HG03280 (cell line): ENCODE results near the gene HEATR9.
A peak's percentile ranks its signal among the peaks of the same experiment; 100 is the strongest.

Experiments used
- ATAC-seq: cut with Tn5 transposase; IDR thresholded peaks from one replicate; pipeline ENCODE4 v1.9.1; 2021; ENCODE audit warnings: mild to moderate bottlenecking, moderate library complexity; ENCODE audit not compliant: unreplicated experiment

The HEATR9 gene

DNA sequence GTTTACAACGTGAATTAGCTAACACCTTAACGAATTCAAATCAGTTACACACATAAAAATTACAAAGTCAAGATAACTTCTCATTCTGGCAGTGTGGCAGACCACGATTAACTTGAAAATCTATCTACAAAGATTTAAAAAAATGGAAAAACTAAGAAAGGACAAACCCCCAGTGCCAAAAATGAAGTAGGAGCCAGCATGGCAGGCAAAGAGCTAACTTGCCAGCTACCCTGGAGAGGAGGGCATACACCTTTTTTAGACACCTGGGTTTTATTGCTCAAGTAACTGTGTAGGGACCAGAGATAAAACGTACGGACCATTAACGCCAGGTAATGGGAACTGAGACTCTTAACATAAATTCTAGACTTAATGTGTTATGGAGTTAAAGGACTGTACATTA, 56.9 kb downstream of the HEATR9 start:
- no peak for ATAC-seq

DNA sequence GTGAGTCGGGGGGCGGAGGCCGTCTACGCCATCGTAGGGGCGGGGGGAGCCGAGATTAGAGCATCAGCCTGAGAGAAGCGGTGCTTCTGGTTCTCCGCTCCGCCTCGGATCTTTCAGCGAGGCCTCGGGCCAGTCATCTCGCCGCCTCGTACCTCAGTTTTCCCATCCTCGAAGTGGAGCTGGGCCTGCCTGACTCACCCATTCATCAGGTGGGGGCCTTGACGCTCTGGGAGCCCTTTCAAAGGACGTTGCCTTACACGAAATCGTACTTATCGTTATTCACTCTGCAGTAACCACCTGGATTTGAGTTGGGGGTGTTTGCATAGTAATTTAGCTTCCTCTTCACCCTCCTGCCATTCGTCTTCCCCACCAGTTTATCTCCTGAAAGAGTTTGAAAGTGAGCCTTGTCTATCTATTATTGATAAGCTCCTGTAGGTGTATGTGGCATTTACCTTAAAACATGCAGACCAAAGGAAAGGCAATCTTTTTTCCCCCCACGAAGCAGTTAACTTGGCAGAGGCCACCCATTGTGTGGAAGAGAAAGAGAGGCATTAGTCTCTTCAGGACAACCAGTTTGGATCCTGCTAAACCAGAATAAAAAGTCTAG, 58.7 kb downstream of the HEATR9 start:
- ATAC-seq, result peak; percentile 1

DNA sequence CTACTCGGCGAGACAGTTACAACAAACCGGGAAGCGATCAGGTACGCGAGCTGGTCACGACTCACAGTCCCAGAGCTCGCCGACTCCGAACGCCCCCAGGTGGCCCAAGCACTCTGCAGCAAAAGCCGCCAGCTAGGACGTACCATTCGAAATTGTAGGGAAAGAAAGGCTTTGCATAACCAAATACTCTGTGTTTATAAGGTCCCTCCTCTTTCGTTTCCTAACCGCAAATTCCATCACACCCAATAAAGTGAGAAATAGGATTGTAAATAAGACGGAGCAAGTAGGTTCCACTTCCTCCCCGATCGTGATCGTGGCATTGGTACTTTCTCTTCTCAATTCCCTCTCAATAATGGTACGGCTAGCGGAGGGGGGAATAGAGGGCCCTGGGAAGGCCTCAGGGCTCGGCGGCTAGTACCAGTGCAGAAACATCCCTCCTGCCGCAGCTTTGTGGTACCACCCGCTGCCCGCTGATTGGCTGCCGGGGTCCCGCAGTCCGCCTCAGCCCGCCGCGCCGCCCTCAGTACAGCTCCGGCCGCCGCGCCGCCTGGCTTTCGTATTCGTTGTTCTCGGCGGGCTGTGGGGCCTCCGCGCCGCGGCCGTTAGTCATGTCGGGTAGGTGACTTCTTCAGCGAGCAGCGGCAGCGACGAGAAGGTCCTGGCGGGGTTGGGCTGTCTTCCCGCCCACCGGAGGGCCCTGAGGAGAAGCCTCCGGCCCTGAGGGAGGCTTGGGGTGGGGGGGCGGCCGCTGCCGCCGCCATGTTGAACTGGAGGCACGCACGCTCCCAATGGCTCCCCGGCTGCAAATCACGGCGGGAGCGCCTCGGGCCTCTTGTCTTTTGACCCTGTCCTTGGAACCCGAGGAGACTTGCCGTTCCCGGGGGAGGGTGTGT, 59.5 kb downstream of the HEATR9 start, which contains the start of gene TAF15:
TAF15 (plus strand) TSS at position 523 of the 893 bp plus-strand sequence; CDS start at position 609, 86 bp downstream.
- peak; percentile 90 for ATAC-seq

- no peak for ATAC-seq
Observed at GRCh38 chr17:35808240-35808961, 60.3 kb downstream of the HEATR9 start.

GRCh38 chr17:35807371-35808144, 61.1 kb downstream of the HEATR9 start:
- ATAC-seq, result no peak
